ENCODE measurements around the gene TEDC2. TPM values are rescaled to one million over a fixed set of nuclear protein-coding genes. Genes with fewer than 3 reads are reported as not detected.

TEDC2 gene
- polyA plus RNA-seq, 1 of the 3 experiments (the other 2 are of a cell fraction), result 15.6 TPM

GRCh38 chr16:2457267-2457666, 2.6 kb upstream of the TEDC2 start (continued):
- TF ChIP-seq REST (IDR thresholded peaks at IDR 0.05; ENCODE audit: low read depth, low read length) (no peak), RCOR1 (IDR thresholded peaks at IDR 0.05; ENCODE audit: low read length) (no peak), CTCF (IDR thresholded peaks at IDR 0.05) (no peak)

GRCh38 chr16:2457946-2458345, 2.0 kb upstream of the TEDC2 start:
- Histone ChIP-seq H2AFZ (ENCODE audit: low read depth) (no peak overlapping the region), H3K4me1 (ENCODE audit: control insufficient read depth in 1 of 2, insufficient read depth in 2 of 2, low read depth in 1 of 2, low read length in 1 of 2) (peaks cover 9 to 24% of the 10 kb centered on the region in 2 experiments; a peak in 2 of 4 replicates), H3K4me2 (no peak overlapping the region), H3K9ac (no peak overlapping the region), H3F3A (replicated peaks; ENCODE audit: insufficient read depth) (peaks cover 16% of the 10 kb centered on the region), H3K9me3 (no peaks in the 10 kb centered on the region), H4K20me1 (ENCODE audit: insufficient read depth) (no peaks in the 10 kb centered on the region), H3K9me2 (no peaks in the 10 kb centered on the region), H3K36me3 (replicated peaks in 1 of 2; ENCODE audit: control insufficient read depth in 1 of 2, insufficient read depth in 2 of 2, low read length in 1 of 2) (peaks cover 2 to 20% of the 10 kb centered on the region in 2 experiments), H3K27ac (ENCODE audit: low read depth in 2 of 2, low read length in 1 of 2) (no peak overlapping the region), H3K79me2 (ENCODE audit: insufficient read depth) (peaks cover 14% of the 10 kb centered on the region; the same call in 1 of the 2 replicates), H3K4me3 (ENCODE audit: low read depth in 2 of 2, low read length in 1 of 2) (no peak overlapping the region), H3K27me3 (ENCODE audit: insufficient read depth) (no peaks in the 10 kb centered on the region)
- ChIA-PET POLR2A (interaction anchor here (1.7 kb wide), 1 partner anchor 10 kb away, joined by 4 read pairs; no protein-coding TSS in a partner anchor), CTCF (interaction anchor here (0.7 to 1.6 kb wide), 5 partner anchors 12 to 74 kb away, joined by 3 to 7 read pairs (median 6); no protein-coding TSS in a partner anchor)
- TF ChIP-seq RFX5 (IDR thresholded peaks at IDR 0.05; ENCODE audit: low read length) (no peak), NFIC (IDR thresholded peaks at IDR 0.05; ENCODE audit: borderline replicate concordance) (no peak), TAF1 (IDR thresholded peaks at IDR 0.05; ENCODE audit: borderline replicate concordance, low read depth, low read length) (no peak), CHD2 (IDR thresholded peaks at IDR 0.05; ENCODE audit: low read length, partially characterized antibody) (no peak), SMC3 (IDR thresholded peaks at IDR 0.05; ENCODE audit: low read depth, low read length) (no peak)
- no peak for DNase-seq
- 78% methylated on average over 4 of the region's 7 CpGs for WGBS (ENCODE audit: low lambda C conversion rate)
